ENCODE data around the gene TWF2. TPM values are rescaled to one million over a fixed set of nuclear protein-coding genes. Genes with fewer than 3 reads are reported as not detected.

The TWF2 gene
- total RNA-seq, 2 donors from 2014 or later = 40.7 to 41.9 TPM

DNA sequence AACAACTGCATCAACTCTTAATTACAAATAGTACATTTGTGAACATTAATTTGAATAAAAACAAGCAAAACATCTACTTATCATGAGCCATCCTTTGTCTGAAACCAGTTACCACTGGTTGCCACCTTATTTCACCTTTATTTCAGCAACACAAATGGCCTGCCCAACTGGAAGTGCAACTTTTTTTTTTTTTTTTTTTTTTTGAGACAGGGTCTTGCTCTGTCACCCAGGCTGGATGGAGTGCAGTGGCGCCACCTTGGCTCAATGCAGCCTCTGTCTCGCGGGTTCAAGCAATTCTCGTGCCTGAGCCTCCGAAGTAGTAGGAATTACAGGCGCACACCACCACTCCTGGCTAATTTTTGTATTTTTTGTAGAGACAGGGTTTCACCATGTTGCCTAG lies 26.4 kb upstream of the TWF2 start:
- no peaks in the 10 kb centered on the region for H3K9me3 Mint-ChIP-seq
- no peak overlapping the region for H3K27ac ChIP-seq (ENCODE audit: low read depth, low read length)
- DNase-seq = peak; percentile 66
- H3K36me3 ChIP-seq (ENCODE audit: control insufficient read depth, insufficient read depth, low read length) = peaks cover 99% of the 10 kb centered on the region
- H3K4me1 ChIP-seq (ENCODE audit: control insufficient read depth, insufficient read depth, low read length) = no peaks in the 10 kb centered on the region
- TF ChIP-seq CTCF (conservative IDR thresholded peaks at IDR 0.05) = peak; percentile 22
- 94 to 98% methylated on average over 6 of the region's 6 CpGs for WGBS, 2 experiments (ENCODE audit: insufficient coverage in 1 of 2, insufficient read length in 1 of 2)
- H3K27ac Mint-ChIP-seq = no peak overlapping the region
- no peaks in the 10 kb centered on the region for H3K4me1 Mint-ChIP-seq
- H3K4me3 ChIP-seq (ENCODE audit: low read length) = no peak overlapping the region
- H3K4me3 Mint-ChIP-seq = no peak overlapping the region
- H3K27me3 Mint-ChIP-seq (ENCODE audit: insufficient read depth) = no peaks in the 10 kb centered on the region
- no peaks in the 10 kb centered on the region for H3K27me3 ChIP-seq (ENCODE audit: control insufficient read depth, insufficient read depth, low read length, poor library complexity, severe bottlenecking)
- H3K9ac ChIP-seq (ENCODE audit: extremely low read depth, low read length, poor library complexity, severe bottlenecking) = no peak overlapping the region
- H3K9me3 ChIP-seq (ENCODE audit: control insufficient read depth, low read length) = no peaks in the 10 kb centered on the region
- peaks cover 74% of the 10 kb centered on the region for H3K36me3 Mint-ChIP-seq (ENCODE audit: low read depth)

GRCh38 chr3:52262447-52262846 lies 23.5 kb upstream of the TWF2 start:
- Histone ChIP-seq H3K4me3 (ENCODE audit: low read length) (no peak overlapping the region), H3K36me3 (ENCODE audit: control insufficient read depth, insufficient read depth, low read length) (peaks cover 98% of the 10 kb centered on the region), H3K9me3 (ENCODE audit: control insufficient read depth, low read length) (no peaks in the 10 kb centered on the region), H3K9ac (ENCODE audit: extremely low read depth, low read length, poor library complexity, severe bottlenecking) (no peak overlapping the region), H3K4me1 (ENCODE audit: control insufficient read depth, insufficient read depth, low read length) (peaks cover 4% of the 10 kb centered on the region), H3K27ac (ENCODE audit: low read depth, low read length) (no peak overlapping the region), H3K27me3 (ENCODE audit: control insufficient read depth, insufficient read depth, low read length, poor library complexity, severe bottlenecking) (no peaks in the 10 kb centered on the region)
- Mint-ChIP-seq H3K4me3 (no peak overlapping the region), H3K27me3 (ENCODE audit: insufficient read depth) (no peaks in the 10 kb centered on the region), H3K27ac (no peak overlapping the region), H3K9me3 (no peaks in the 10 kb centered on the region), H3K36me3 (ENCODE audit: low read depth) (peaks cover 81% of the 10 kb centered on the region), H3K4me1 (peaks cover 8% of the 10 kb centered on the region)
- DNase-seq = no peak
- TF ChIP-seq CTCF (conservative IDR thresholded peaks at IDR 0.05) = no peak

- H3K27me3 Mint-ChIP-seq (ENCODE audit: insufficient read depth) = no peaks in the 10 kb centered on the region
- peaks cover 85% of the 10 kb centered on the region for H3K36me3 Mint-ChIP-seq (ENCODE audit: low read depth)
- H3K4me3 Mint-ChIP-seq = no peak overlapping the region
- peaks cover 97% of the 10 kb centered on the region for H3K36me3 ChIP-seq (ENCODE audit: control insufficient read depth, insufficient read depth, low read length)
- H3K9me3 ChIP-seq (ENCODE audit: control insufficient read depth, low read length) = no peaks in the 10 kb centered on the region
- no peak overlapping the region for H3K27ac Mint-ChIP-seq
- 94 to 98% methylated on average over 4 of the region's 4 CpGs for WGBS, 2 experiments (ENCODE audit: insufficient coverage in 1 of 2, insufficient read length in 1 of 2)
- no peaks in the 10 kb centered on the region for H3K27me3 ChIP-seq (ENCODE audit: control insufficient read depth, insufficient read depth, low read length, poor library complexity, severe bottlenecking)
- H3K4me3 ChIP-seq (ENCODE audit: low read length) = no peak overlapping the region
- TF ChIP-seq CTCF (conservative IDR thresholded peaks at IDR 0.05) = no peak
- peaks cover 4% of the 10 kb centered on the region for H3K4me1 ChIP-seq (ENCODE audit: control insufficient read depth, insufficient read depth, low read length)
- H3K9me3 Mint-ChIP-seq = no peaks in the 10 kb centered on the region
- peaks cover 11% of the 10 kb centered on the region for H3K4me1 Mint-ChIP-seq
- no peak for DNase-seq
- H3K9ac ChIP-seq (ENCODE audit: extremely low read depth, low read length, poor library complexity, severe bottlenecking) = no peak overlapping the region
- no peak overlapping the region for H3K27ac ChIP-seq (ENCODE audit: low read depth, low read length)
Measured at GRCh38 chr3:52259448-52259847, 20.5 kb upstream of the TWF2 start.
